Thyroid gland (tissue), 4 donors: Measurements from ENCODE around the gene PIGW.

Experiments used
- POLR2A ChIP-seq, 2 donors: fragments of 450-650 bp; IDR thresholded peaks; one replicate each; pipeline ENCODE4 v1.6.1; 2017; ENCODE audit warnings: antibody characterized with exemption in 2 of 2, mild to moderate bottlenecking in 2 of 2, moderate library complexity in 1 of 2
- TF ChIP-seq, protein P1 (sequence below), 6 experiments: fragments of 200-600 bp in 3 of 6; fragments of 450-650 bp in 3 of 6; sonication (generic) in 3 of 6; IDR thresholded peaks; one replicate each; pipeline ENCODE4 v1.5.1; 2016 to 2019; ENCODE audit warnings: antibody characterized with exemption in 6 of 6, mild to moderate bottlenecking in 2 of 6, inconsistent platforms in 1 of 6, moderate library complexity in 1 of 6

DNA sequence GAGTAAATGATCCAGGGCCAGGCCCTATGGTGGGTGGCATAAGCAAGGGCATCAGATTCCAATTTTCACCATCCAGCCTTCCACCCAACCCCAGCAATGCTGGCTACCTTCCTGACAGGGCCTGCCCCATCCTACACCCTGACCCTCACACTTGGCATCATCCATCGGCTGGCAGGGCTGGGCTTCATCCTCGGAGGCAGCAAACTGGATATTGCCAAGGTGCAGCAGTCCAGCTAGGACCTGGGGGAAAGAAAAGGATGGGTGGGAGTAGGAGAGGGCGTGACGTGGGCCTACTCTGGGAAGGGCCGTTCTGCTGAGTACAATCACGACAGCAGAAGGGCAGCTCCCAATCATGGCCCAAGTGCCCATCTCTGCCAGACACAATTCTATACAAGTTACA is 23.6 kb upstream of the PIGW start:
- TF ChIP-seq, protein P1, sequence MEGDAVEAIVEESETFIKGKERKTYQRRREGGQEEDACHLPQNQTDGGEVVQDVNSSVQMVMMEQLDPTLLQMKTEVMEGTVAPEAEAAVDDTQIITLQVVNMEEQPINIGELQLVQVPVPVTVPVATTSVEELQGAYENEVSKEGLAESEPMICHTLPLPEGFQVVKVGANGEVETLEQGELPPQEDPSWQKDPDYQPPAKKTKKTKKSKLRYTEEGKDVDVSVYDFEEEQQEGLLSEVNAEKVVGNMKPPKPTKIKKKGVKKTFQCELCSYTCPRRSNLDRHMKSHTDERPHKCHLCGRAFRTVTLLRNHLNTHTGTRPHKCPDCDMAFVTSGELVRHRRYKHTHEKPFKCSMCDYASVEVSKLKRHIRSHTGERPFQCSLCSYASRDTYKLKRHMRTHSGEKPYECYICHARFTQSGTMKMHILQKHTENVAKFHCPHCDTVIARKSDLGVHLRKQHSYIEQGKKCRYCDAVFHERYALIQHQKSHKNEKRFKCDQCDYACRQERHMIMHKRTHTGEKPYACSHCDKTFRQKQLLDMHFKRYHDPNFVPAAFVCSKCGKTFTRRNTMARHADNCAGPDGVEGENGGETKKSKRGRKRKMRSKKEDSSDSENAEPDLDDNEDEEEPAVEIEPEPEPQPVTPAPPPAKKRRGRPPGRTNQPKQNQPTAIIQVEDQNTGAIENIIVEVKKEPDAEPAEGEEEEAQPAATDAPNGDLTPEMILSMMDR (IDR thresholded peaks at IDR 0.05), result no peak
- no peak for TF ChIP-seq POLR2A (IDR thresholded peaks at IDR 0.05)
